CD4-positive, alpha-beta memory T cell (primary cell): ENCODE data around the gene VPS13D. TPM values are rescaled to one million over a fixed set of nuclear protein-coding genes. Genes with fewer than 3 reads are reported as not detected.

Experiments
- CTCF ChIA-PET: fragments of 350-600 bp; sonication (Branson Sonifier 250); formaldehyde crosslinking; loops from one replicate; lab custom pipeline; 2021; ENCODE audit warnings: inconsistent platforms; ENCODE audit not compliant: partially characterized antibody; lab: Charles Lee
- POLR2A ChIA-PET: fragments of 350-600 bp; sonication (Branson Sonifier 250); formaldehyde crosslinking; loops from one replicate; lab custom pipeline; 2021; ENCODE audit not compliant: partially characterized antibody; lab: Charles Lee
- DNase-seq, 5 donors: peaks; one replicate each; pipeline versions ENCODE4 v3.0.0 to v3.0.0-alpha.2; 2020 to 2022; ENCODE audit warnings: mixed read lengths in 1 of 5
- H3K27ac ChIP-seq: one replicate; pipeline ENCODE4 v1.7.0; 2013; ENCODE audit warnings: low read depth, low read length
- H3K27me3 ChIP-seq: 2 replicates; pipeline ENCODE4 v1.7.0; 2013; ENCODE audit warnings: mild to moderate bottlenecking, low read length, moderate library complexity; ENCODE audit not compliant: insufficient read depth
- H3K36me3 ChIP-seq: 2 replicates; pipeline ENCODE4 v1.7.0; 2013; ENCODE audit warnings: mild to moderate bottlenecking, low read length, moderate library complexity; ENCODE audit not compliant: insufficient read depth
- H3K4me1 ChIP-seq: 2 replicates; pipeline ENCODE4 v1.7.0; 2013; ENCODE audit warnings: mild to moderate bottlenecking, low read length, moderate library complexity; ENCODE audit not compliant: insufficient read depth
- H3K4me3 ChIP-seq, 2 donors: one replicate each; pipeline ENCODE4 v1.7.0; 2013; ENCODE audit warnings: low read length in 2 of 2, mild to moderate bottlenecking in 1 of 2
- H3K9me3 ChIP-seq, 2 donors: one replicate each; pipeline ENCODE4 v1.7.0; 2013; ENCODE audit warnings: low read length in 2 of 2, control low read depth in 1 of 2; ENCODE audit not compliant: control insufficient read depth in 1 of 2
- H3K27ac Mint-ChIP-seq, 7 donors: one replicate each; pipeline ENCODE4 v1.8.0; 2020 to 2021; ENCODE audit warnings: mixed read lengths in 7 of 7, mild to moderate bottlenecking in 6 of 7, inconsistent platforms in 3 of 7, moderate library complexity in 3 of 7
- H3K27me3 Mint-ChIP-seq, 2 donors: one replicate each; pipeline ENCODE4 v1.8.0; 2020 to 2021; ENCODE audit warnings: mixed read lengths in 2 of 2
- H3K36me3 Mint-ChIP-seq, 2 donors: one replicate each; pipeline ENCODE4 v1.8.0; 2020 to 2021; ENCODE audit warnings: mixed read lengths in 2 of 2, inconsistent platforms in 1 of 2, mild to moderate bottlenecking in 1 of 2
- H3K4me1 Mint-ChIP-seq, 4 donors: one replicate each; pipeline ENCODE4 v1.8.0; 2020 to 2021; ENCODE audit warnings: mixed read lengths in 4 of 4, mild to moderate bottlenecking in 1 of 4
- H3K4me3 Mint-ChIP-seq, 8 donors: one replicate each; pipeline ENCODE4 v1.8.0; 2020 to 2021; ENCODE audit warnings: mixed read lengths in 8 of 8, mild to moderate bottlenecking in 7 of 8, moderate library complexity in 6 of 8, inconsistent platforms in 3 of 8
- H3K9me3 Mint-ChIP-seq, 8 donors: one replicate each; pipeline ENCODE4 v1.8.0; 2020 to 2021; ENCODE audit warnings: mixed read lengths in 8 of 8, mild to moderate bottlenecking in 5 of 8, inconsistent platforms in 3 of 8, moderate library complexity in 1 of 8
- intact Hi-C: fragments of 100-400 bp; cut with micrococcal nuclease; formaldehyde crosslinking; loops from one replicate; pipeline ENCODE4 v1.15.1; 2023
- polyA plus RNA-seq, 2 donors: library from polyadenylated mRNA; unstranded; fragments of 300-500 nt; fragmentation: Illumina TruSeq; gene quantifications; one replicate each; pipeline ENCODE4 v1.2.3, GENCODE V29; 2021
- total RNA-seq, 2 experiments: library from RNA; stranded (reverse); gene quantifications; one replicate each; pipeline ENCODE4 v1.2.3, GENCODE V29; 2021

The VPS13D gene
- total and polyA plus RNA-seq, 4 experiments from 2014 or later: 10.2 to 96.3 (median 52.5) TPM

- Mint-ChIP-seq H3K36me3 (peaks cover 26 to 27% of the 10 kb centered on the region in 2 donors), H3K27me3 (no peaks in the 10 kb centered on the region), H3K9me3 (peaks cover 0 to 6% (median 0%) of the 10 kb centered on the region in 8 donors), H3K27ac (peak overlapping the region in 5 of 7 donors; percentile 3 to 86 (median 67)), H3K4me3 (peak overlapping the region in 5 of 8 donors; percentile 17 to 82 (median 35)), H3K4me1 (peaks cover 59 to 83% (median 72%) of the 10 kb centered on the region in 4 donors)
- Histone ChIP-seq H3K9me3 (no peaks in the 10 kb centered on the region), H3K27me3 (no peaks in the 10 kb centered on the region), H3K4me3 (no peak overlapping the region), H3K36me3 (no peaks in the 10 kb centered on the region), H3K27ac (no peak overlapping the region), H3K4me1 (peaks cover 71% of the 10 kb centered on the region)
- no peak for DNase-seq
- CTCF ChIA-PET: interaction anchor here (0.9 to 1.4 kb wide), 3 partner anchors 12 to 181 kb away, joined by 3 to 6 read pairs (median 4); partner anchors contain the start of gene DHRS3
- POLR2A ChIA-PET: interaction anchor here (0.8 to 7.6 kb wide), 8 partner anchors 12 to 287 kb away, joined by 3 to 74 read pairs (median 14); partner anchors contain the start of gene DHRS3
- intact Hi-C loops: loop anchor here (5.0 kb wide), 1 partner anchor 35 kb away; no protein-coding TSS in a partner anchor
These were observed 207.2 kb downstream of the VPS13D start for GRCh38 chr1:12436817-12437599.

- POLR2A ChIA-PET: interaction anchor here (0.8 to 7.6 kb wide), 7 partner anchors 12 to 288 kb away, joined by 3 to 74 read pairs (median 12); partner anchors contain the start of gene DHRS3
- peak overlapping the region in 4 of 7 donors; percentile 42 to 90 (median 78) for H3K27ac Mint-ChIP-seq
These were observed 207.8 kb downstream of the VPS13D start for GRCh38 chr1:12437629-12438028.

GRCh38 chr1:12438349-12438924 lies 208.6 kb downstream of the VPS13D start:
- Mint-ChIP-seq H3K27ac (peak overlapping the region; percentile 77 to 92 (median 85)), H3K4me3 (peak overlapping the region in 7 of 8 donors; percentile 39 to 87 (median 65)), H3K9me3 (peaks cover 0 to 6% (median 0%) of the 10 kb centered on the region in 8 donors), H3K27me3 (no peaks in the 10 kb centered on the region), H3K4me1 (peaks cover 60 to 84% (median 72%) of the 10 kb centered on the region in 4 donors), H3K36me3 (peaks cover 34 to 37% of the 10 kb centered on the region in 2 donors)
- DNase-seq: peak; percentile 58 to 76 (median 62)
- no peaks in the 10 kb centered on the region for H3K27me3 ChIP-seq
- H3K36me3 ChIP-seq: no peaks in the 10 kb centered on the region
- no peaks in the 10 kb centered on the region for H3K9me3 ChIP-seq
- ChIA-PET POLR2A (interaction anchor here (1.3 to 7.6 kb wide), 6 partner anchors 11 to 178 kb away, joined by 3 to 74 read pairs (median 14); partner anchors contain the start of gene DHRS3), CTCF (interaction anchor here (1.4 kb wide), 1 partner anchor 180 kb away, joined by 6 read pairs; the partner anchor contains the start of gene DHRS3)
- H3K27ac ChIP-seq: peak overlapping the region; percentile 32
- H3K4me1 ChIP-seq: peaks cover 67% of the 10 kb centered on the region
- peak overlapping the region in 1 of 2 donors; percentile 7 for H3K4me3 ChIP-seq
- intact Hi-C loops: loop anchor here (1.0 to 5.0 kb wide), 2 partner anchors 11 to 34 kb away; no protein-coding TSS in a partner anchor

More at GRCh38 chr1:12437629-12438028, 207.8 kb downstream of the VPS13D start:
- Histone ChIP-seq H3K9me3 (no peaks in the 10 kb centered on the region), H3K4me1 (peaks cover 71% of the 10 kb centered on the region), H3K27ac (no peak overlapping the region), H3K27me3 (no peaks in the 10 kb centered on the region), H3K36me3 (no peaks in the 10 kb centered on the region), H3K4me3 (no peak overlapping the region)
- H3K9me3 Mint-ChIP-seq: peaks cover 0 to 6% (median 0%) of the 10 kb centered on the region in 8 donors
- intact Hi-C loops: loop anchor here (1.0 to 5.0 kb wide), 2 partner anchors 12 to 35 kb away; no protein-coding TSS in a partner anchor
- peak overlapping the region in 4 of 8 donors; percentile 23 to 87 (median 66) for H3K4me3 Mint-ChIP-seq
- H3K27me3 Mint-ChIP-seq: no peaks in the 10 kb centered on the region
- DNase-seq: no peak
- CTCF ChIA-PET: interaction anchor here (0.9 to 1.4 kb wide), 3 partner anchors 13 to 181 kb away, joined by 3 to 6 read pairs (median 4); partner anchors contain the start of gene DHRS3
- peaks cover 29% of the 10 kb centered on the region in 2 donors for H3K36me3 Mint-ChIP-seq
- H3K4me1 Mint-ChIP-seq: peaks cover 59 to 85% (median 73%) of the 10 kb centered on the region in 4 donors

- Histone ChIP-seq H3K27me3 (no peaks in the 10 kb centered on the region), H3K9me3 (no peaks in the 10 kb centered on the region), H3K36me3 (no peaks in the 10 kb centered on the region), H3K4me1 (peaks cover 61% of the 10 kb centered on the region), H3K4me3 (peak overlapping the region in 1 of 2 donors; percentile 7), H3K27ac (peak overlapping the region; percentile 32)
- H3K4me3 Mint-ChIP-seq: peak overlapping the region in 7 of 8 donors; percentile 36 to 87 (median 65)
- ChIA-PET POLR2A (interaction anchor here (1.2 to 7.6 kb wide), 8 partner anchors 10 to 178 kb away, joined by 3 to 74 read pairs (median 9); partner anchors contain the start of gene DHRS3), CTCF (interaction anchor here (0.7 kb wide), 1 partner anchor 33 kb away, joined by 3 read pairs; no protein-coding TSS in a partner anchor)
- peak overlapping the region; percentile 77 to 92 (median 85) for H3K27ac Mint-ChIP-seq
- H3K36me3 Mint-ChIP-seq: peaks cover 35 to 41% of the 10 kb centered on the region in 2 donors
- intact Hi-C loops: loop anchor here (5.0 kb wide), 1 partner anchor 33 kb away; no protein-coding TSS in a partner anchor
- peaks cover 0 to 6% (median 0%) of the 10 kb centered on the region in 8 donors for H3K9me3 Mint-ChIP-seq
- no peak for DNase-seq
- no peaks in the 10 kb centered on the region for H3K27me3 Mint-ChIP-seq
- peaks cover 54 to 80% (median 66%) of the 10 kb centered on the region in 4 donors for H3K4me1 Mint-ChIP-seq
These were observed 209.2 kb downstream of the VPS13D start for GRCh38 chr1:12439073-12439472.

GRCh38 chr1:12441414-12442105 lies 211.7 kb downstream of the VPS13D start:
- H3K9me3 ChIP-seq: no peaks in the 10 kb centered on the region
- intact Hi-C loops: no loop called here
- no peaks in the 10 kb centered on the region for H3K27me3 ChIP-seq
- DNase-seq: no peak
- Mint-ChIP-seq H3K36me3 (peaks cover 32 to 50% of the 10 kb centered on the region in 2 donors), H3K27me3 (no peaks in the 10 kb centered on the region), H3K4me3 (no peak overlapping the region), H3K9me3 (peaks cover 0 to 6% (median 0%) of the 10 kb centered on the region in 8 donors), H3K27ac (peak overlapping the region in 1 of 7 donors; percentile 21), H3K4me1 (peaks cover 34 to 70% (median 49%) of the 10 kb centered on the region in 4 donors)
- CTCF ChIA-PET: interaction anchor here (1.7 kb wide), 1 partner anchor 19 kb away, joined by 5 read pairs; no protein-coding TSS in a partner anchor
- POLR2A ChIA-PET: interaction anchor here (0.7 kb wide), 2 partner anchors 13 to 177 kb away, joined by 3 read pairs; no protein-coding TSS in a partner anchor
- H3K4me1 ChIP-seq: peaks cover 36% of the 10 kb centered on the region
- no peaks in the 10 kb centered on the region for H3K36me3 ChIP-seq
- H3K27ac ChIP-seq: no peak overlapping the region
- H3K4me3 ChIP-seq: no peak overlapping the region

GRCh38 chr1:12442217-12442616 lies 212.4 kb downstream of the VPS13D start:
- DNase-seq: no peak
- Mint-ChIP-seq H3K4me3 (no peak overlapping the region), H3K27ac (no peak overlapping the region), H3K9me3 (peaks cover 0 to 6% (median 0%) of the 10 kb centered on the region in 8 donors), H3K4me1 (peaks cover 31 to 70% (median 48%) of the 10 kb centered on the region in 4 donors), H3K27me3 (no peaks in the 10 kb centered on the region), H3K36me3 (peaks cover 32 to 50% of the 10 kb centered on the region in 2 donors)
- Histone ChIP-seq H3K27ac (no peak overlapping the region), H3K4me1 (peaks cover 34% of the 10 kb centered on the region), H3K27me3 (no peaks in the 10 kb centered on the region), H3K4me3 (no peak overlapping the region), H3K36me3 (no peaks in the 10 kb centered on the region), H3K9me3 (no peaks in the 10 kb centered on the region)
- intact Hi-C loops: no loop called here
- CTCF ChIA-PET: interaction anchor here (1.7 kb wide), 1 partner anchor 19 kb away, joined by 5 read pairs; no protein-coding TSS in a partner anchor
- POLR2A ChIA-PET: interaction anchor here (0.7 kb wide), 2 partner anchors 13 to 176 kb away, joined by 3 read pairs; no protein-coding TSS in a partner anchor
